ENCODE results near the gene USF1. TPM values are rescaled to one million over a fixed set of nuclear protein-coding genes. Genes with fewer than 3 reads are reported as not detected.

Gene USF1, protein sequence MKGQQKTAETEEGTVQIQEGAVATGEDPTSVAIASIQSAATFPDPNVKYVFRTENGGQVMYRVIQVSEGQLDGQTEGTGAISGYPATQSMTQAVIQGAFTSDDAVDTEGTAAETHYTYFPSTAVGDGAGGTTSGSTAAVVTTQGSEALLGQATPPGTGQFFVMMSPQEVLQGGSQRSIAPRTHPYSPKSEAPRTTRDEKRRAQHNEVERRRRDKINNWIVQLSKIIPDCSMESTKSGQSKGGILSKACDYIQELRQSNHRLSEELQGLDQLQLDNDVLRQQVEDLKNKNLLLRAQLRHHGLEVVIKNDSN
- total RNA-seq (2014; rRNA removed) = 76.0 and 83.2 TPM in 2 replicates
- 34.2 TPM for polyA plus RNA-seq (2012)

DNA sequence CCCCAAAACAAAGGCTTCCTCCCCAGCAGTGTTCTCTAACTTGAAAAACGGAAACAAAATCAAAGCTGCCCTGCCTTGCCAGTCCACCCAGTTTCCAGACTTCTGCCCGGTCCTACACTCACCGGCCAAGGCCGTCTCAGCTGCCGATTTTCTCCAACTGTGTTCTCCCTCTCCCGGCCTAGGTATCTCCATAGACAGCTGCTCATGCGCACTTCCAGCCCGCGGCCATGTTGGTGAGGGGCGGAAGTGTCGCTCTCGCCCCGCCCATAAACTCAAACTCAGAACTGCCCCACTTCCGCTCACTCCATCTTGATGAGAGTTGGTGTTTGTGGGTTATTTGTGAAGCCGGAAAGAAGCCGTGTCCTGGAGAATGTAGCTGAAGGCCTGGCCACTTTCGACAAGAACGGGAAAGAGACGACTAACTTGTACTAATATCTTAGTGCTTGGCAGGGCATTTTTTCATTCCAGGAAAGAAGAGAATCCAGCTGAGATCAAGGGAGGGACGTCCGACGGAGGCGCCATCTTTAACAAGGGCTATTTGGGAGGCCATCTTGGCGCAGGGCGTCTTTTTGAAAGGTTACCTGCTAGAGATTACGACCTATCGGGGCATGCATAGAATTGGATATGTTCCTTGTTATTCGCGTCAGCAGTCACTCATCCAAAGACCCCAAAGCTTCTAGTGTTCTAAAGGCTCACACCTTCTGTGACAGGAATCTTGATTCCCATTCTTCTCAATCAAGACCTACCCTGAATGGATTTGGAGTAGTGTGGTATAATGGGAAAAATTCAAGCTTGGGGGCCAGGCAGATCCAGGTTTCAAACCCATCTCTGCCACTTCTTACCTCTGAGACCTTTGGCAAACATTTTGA lies at the start of gene USF1:
TSS of gene USF1 (minus strand) at position 242 of the 869 bp plus-strand sequence. CDS start 2,702 bp downstream, outside the sequence.
- peak; percentile 95 for DNase-seq (ENCODE audit: low read depth)

DNA sequence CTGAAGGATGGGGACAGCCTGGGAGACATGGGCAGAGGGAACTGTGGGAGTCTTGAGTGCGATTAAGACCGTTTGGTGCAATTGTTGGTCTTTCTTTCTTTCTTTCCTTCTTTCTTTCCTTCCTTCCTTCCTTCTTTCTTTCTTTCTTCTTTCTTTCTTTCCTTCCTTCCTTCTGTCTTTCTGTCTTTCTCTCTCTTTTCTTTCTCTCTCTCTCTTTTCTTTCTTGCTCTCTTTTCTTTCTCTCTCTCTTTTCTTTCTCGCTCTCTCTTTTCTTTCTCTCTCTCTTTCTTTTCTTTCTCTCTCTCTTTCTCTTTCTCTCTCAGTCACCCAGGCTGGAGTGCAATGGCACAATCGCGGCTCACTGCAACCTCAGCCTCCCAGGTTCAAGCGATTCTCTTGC lies 49.5 kb upstream of the USF1 start:
- DNase-seq (ENCODE audit: low read depth) = no peak

DNA sequence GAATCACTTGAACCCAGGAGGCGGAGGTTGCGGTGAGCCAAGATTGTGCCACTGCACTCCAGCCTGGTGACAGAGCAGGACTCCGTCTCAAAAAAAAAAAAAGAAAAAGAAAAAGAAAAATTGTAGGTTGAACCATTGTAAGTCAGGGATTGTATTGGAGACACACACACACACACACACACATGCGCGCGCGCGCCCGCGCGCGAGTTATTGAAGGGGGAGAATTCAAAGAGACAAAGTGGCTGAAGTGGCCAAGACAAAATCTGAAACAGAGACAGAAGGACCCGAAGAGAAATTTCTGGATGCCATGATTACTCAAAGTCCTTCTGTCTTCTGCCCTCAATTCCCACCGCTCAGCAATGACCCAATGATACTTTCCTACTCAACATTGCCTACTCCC lies 48.7 kb upstream of the USF1 start:
- DNase-seq (ENCODE audit: low read depth) = no peak

DNA sequence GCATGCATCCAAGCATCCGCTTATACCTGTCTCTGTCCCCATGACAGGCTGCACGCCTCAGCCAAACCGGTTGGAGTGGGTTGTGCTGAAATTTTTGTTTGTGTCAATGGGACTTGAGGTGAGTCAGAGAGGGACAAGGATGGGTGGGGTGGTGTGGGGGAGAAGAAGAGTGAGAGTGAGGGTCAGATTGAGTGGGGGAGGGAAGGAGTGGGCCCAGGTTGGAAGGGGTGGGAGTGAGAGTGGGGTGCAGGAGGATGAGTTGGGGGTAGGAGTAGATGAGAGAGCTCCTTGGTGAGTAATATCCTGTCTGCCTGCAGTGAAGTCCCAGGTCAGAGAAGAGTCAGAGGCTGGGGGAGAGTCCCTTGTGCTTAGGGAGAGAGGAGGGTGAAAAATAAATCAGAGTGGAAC lies 46.8 kb upstream of the USF1 start:
- no peak for DNase-seq (ENCODE audit: low read depth)

DNA sequence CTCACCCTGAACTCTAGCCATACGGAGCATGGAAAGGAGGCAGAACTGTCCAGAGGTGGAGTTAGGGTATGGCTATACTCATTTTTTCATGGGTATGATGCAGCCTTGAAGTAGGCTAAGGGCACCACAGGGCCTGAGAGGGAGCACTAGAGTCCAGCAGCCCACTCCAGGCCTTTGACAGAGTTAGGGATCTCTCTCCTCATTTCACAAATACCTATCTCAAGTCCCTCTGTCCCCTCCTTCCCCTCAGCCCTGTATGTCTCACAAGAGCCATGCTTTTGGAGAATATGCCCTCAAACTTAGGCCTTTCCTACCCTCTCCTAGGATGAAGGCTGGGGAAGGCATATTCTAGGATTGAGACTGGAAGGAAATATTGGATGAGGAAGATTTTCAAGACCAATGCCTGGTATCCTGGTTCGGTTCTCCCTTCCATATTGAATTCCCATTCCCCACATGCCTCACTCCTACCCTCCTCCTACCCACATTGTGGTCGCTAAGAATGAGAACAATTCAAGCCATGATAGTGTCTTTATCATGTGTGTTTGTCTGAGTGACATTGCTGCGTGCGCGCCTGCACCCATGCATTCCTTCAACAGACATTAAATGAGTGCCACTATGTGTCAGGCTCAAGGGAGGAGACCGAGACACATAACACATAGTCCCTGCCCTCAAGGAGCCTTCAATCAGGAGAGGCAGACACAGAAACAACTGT lies 46.2 kb upstream of the USF1 start:
- DNase-seq (ENCODE audit: low read depth) = no peak

DNA sequence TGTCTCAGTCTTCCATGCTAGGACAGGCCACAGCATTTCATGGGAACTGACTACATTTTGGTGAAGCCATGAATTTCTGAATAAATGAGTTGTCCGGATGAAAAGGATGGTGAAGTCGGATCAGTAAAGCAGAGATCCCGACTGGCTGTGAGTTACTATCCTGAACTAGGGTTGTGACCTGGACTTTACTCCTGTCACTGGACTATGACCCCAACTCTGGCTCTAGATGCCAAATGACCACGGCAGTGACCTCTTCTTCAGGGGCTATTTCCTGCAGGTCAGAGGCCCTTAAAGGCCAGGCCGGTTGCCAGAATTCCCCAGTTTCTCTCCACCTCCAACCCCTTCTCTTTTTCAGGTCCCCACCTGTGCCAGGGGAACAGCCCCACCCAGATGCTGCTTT lies 45.3 kb upstream of the USF1 start:
- DNase-seq (ENCODE audit: low read depth) = no peak

DNA sequence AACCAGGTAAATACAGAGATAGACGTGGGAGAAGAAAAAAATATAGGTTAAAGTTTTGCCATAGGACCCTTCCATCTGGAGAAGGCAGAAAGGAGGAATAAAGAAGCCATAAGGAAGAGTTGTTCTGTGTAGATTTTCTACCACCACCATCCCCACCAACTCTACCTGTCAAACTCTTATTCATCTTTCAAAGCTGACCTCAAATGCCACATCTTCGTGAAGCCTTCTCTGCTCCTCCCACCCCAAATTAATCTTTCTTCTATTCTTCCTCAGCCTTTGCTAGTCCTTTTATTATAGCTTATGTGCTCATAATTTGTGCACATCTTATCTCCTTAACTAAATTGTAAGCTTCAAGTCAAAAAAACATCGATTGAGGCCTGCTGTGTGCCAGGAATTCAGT lies 44.8 kb upstream of the USF1 start:
- DNase-seq (ENCODE audit: low read depth) = no peak

DNA sequence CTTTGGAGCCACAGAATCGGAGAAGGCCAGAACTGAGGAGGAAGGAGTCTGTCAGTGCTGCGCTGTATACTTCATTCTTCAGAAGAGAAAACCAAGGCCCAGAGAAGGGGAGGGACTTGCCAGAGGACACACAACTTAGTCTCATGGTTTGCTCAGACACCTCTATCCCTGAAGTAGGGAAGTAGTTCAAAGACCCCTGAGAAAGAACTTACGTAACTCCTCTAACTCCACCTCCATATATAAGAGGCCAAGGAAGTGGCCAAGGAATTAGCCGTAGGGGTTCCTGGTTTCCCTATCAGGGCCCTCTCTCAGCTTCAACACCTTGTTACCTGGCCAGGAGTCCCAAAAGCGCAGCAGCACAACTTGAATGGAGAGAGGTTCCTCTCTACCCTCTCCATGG lies 44.2 kb upstream of the USF1 start:
- no peak for DNase-seq (ENCODE audit: low read depth)

DNA sequence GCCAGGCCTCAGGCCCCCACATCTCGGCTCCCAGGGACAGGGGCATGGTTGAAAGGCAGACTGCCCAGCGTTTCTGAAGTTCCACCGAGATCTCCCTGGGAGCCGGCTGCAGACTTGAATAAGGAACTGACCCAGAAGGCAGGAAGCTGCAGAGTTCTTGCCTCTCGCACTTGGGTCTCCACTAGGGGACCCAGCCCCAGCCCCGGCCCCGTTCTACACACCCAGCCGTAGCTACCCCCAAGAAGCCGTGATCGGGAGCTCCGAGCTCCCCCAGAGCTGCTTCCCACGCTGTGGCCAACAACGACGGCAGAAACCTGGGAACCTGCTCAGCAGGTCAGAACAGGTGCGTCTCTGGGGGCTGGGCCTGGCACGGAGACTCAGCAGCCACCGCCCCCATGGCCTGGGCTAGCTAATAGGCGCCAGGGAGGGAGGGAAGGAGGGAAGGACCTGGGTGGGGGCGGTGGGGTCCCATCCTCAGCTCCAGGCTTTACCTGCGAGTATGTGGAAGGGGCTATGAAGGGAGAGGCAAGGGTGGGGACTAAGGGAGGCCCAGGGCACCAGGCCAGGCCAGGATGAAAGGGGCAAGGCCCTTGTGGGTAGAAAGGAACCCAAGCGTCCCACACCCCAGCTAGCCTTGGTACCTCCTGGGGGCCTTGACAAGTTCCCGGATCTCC lies 43.6 kb upstream of the USF1 start, which contains the start of gene NECTIN4:
TSS of gene NECTIN4 (minus strand) at position 308 of the 674 bp plus-strand sequence. CDS start at position 46, 262 bp downstream.
- no peak for DNase-seq (ENCODE audit: low read depth)

DNA sequence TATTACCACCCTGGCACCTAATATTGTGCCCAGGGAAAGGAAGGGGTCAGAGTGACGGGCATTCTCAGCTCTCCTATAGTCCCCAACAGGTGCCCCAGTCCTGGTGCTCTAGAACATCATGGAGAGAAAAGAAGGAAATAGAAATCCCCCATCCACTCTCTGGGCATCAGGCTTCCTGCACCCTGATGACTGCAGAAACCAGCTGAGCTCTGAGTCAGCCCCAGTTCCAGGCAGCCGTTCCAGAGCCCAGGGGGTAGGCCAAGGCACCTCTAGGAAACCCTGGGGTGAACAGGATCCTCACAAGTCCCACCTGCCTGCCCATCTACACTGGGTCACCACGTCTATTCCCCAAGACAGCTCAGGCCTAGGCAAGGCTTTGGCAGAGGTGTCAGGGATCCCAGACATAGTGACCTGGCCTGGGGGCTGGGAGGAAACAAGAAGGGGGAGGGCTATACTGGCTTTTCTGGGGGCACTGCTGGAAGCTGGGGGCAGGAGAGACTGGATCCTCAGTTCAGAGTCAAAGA lies 42.9 kb upstream of the USF1 start:
- DNase-seq (ENCODE audit: low read depth) = peak; percentile 45

DNA sequence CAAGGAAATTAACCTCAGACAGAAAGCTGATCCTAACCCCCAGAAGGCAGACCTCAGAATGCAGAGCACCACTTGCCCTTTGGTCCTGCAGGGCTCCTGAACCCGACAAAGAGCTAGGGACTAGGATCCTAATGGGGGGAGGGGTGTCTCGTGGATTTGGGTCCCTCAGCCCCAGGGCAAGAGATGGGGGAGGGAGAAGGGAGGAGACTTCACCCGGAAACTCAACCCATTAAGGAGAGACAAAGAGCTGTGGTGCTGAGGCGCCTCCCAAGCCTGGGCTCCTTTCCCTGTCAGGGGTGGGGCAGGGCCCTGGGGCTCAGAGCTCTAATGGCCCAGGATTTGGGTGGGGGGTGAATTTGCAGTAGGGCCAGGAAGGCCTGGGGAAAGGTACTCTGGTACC lies 40.7 kb upstream of the USF1 start:
- DNase-seq (ENCODE audit: low read depth) = no peak

DNA sequence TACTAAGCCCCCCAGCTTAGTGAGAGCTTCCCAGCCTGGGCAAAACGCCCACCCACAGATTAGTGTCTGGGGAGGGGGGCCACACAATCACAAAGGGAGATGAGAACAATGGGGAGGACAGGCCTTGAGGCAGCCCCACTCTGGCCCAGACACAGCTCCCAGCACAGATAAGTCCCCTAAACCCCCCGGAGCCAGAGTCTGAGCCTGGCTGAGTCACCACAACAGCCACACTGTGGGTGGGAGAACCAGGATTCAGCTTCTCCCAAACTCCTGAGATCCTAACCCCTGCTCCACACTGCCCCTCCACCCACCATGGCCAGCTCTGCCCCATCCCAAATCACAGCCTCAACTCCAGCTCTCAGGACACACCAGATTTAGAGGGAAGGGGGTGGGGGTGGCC lies 39.4 kb upstream of the USF1 start:
- peak; percentile 33 for DNase-seq (ENCODE audit: low read depth)

DNA sequence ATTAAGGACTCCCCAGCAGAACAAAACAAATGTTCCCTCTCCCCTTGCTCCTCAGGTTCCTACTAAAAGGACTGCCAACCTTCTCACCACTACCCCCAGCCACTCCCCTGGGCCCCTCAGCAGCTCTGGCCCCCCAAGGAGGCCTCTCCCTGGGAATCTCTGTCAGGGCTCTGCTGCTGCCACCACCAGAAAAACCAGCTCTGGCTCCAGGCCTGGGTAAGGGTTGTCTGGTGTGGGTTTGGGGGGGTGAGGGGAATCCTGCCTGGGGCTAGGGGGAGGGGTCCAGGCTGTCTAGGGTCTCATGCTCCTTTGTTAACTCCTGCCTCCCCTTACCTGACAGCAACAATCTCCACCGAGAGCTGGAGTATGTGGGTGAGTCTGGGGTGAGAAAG lies 38.8 kb upstream of the USF1 start:
- no peak for DNase-seq (ENCODE audit: low read depth)

DNA sequence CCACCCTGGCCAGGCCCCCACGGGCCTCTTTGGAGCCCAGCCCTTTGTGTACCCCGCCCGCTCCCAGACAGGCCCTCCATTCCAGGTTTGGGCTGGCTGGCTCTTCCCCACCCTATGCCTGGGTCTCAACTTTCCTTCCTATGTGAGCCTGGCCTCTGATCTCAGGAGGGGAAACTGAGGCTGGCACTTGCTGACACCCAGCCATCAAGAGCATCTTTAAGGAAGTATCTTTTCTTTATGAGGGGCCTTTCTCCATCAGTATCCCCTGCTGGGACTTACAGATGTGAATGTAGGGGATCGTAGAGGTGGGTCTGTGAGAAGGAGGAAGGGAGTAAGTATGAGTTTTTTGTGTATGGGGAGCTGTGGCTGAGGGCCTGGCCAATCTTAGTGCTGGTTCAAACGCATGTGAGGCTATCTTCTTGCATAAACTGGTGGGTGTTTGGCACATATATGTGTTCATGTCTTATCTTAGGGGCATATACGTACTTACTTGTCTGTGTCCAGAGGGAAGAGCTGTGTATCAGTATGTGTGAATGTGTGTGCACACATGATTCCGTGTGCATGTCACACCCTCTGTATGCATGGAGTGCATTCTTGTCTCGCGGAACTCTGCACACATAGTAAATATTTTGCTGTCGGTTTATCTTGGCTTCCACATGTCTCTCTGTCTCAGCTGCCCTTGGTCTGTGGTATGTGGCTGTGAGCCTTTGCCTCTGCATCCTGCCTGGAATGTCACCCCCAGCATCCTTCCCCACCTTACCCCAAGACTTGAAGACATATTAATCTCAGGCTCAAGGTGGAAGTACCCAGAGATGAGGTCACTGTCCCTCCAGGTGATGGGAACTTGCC lies 38.2 kb upstream of the USF1 start:
- DNase-seq (ENCODE audit: low read depth) = no peak

DNA sequence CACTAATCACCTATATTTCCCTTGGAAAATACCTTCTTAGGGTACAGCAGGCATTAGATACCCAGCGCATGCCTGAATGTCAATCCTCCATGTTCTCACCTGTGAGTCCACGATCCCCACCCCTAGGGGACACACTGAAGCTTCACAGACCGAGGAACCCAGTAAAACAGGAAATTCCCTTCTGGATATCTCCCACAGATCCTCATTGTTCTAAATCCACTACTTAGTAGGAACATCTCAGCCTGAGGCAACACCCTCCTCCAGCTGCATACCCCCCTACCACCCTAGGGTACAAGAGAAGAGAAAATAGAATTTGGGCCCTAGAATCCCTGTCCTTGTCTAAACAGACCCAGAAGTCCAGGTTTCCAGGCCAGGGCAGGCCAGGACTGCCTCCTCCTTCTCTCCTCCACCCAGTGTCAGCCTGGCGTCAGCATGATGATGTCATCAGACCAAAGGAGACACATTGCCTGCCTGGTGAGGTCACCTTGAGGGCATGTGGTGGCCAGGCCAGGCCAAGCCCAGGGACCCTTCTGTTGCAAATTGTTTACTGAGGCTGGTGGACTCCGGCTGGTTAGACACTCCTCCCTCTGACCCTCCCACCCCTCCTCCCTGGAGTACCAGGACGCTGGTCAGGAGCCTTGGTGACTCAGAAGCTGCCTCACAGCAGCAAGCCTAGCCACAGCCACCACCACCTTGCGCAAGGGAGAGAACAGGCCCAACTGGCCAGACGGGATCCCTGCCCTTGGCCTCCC lies 37.4 kb upstream of the USF1 start:
- peak; percentile 94 for DNase-seq (ENCODE audit: low read depth)

DNA sequence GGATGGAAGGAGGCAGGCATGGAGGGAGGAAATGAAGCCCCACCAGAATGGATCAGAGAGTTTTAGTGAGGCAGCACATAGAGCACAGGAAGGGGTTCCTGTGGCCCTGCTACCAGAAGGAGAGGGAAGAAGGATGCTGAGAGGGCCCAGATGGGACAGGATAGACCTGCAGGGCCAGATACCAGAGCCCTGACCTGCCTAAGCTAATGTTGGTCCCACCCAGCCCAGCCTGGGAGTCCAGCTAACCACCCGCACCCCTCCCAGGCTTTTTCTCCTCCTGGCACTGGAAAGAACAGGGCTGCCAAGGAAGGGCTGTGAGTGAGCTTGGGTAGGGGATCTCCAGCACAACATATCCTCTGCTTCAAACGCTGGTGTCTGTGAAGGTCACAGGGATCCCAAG lies 36.7 kb upstream of the USF1 start:
- no peak for DNase-seq (ENCODE audit: low read depth)

DNA sequence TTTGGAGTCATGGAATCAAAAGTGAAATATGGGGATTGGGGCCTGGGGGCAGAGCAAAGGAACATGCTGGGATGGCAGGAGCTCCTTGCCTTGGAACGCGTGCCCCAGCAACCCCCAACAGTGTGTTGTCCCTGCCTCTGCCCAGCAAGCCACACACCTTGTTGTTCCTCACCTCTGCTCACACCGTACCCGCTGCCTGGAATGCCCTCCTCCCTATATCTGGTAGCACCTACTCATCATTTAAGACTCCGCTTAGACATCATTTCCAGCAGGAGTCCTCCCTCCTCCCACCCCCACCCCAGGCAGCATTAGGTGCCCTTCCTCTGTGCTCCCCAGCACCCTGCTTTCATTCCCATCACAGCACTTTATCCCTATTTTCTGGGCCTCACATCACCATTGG lies 35.7 kb upstream of the USF1 start:
- no peak for DNase-seq (ENCODE audit: low read depth)

DNA sequence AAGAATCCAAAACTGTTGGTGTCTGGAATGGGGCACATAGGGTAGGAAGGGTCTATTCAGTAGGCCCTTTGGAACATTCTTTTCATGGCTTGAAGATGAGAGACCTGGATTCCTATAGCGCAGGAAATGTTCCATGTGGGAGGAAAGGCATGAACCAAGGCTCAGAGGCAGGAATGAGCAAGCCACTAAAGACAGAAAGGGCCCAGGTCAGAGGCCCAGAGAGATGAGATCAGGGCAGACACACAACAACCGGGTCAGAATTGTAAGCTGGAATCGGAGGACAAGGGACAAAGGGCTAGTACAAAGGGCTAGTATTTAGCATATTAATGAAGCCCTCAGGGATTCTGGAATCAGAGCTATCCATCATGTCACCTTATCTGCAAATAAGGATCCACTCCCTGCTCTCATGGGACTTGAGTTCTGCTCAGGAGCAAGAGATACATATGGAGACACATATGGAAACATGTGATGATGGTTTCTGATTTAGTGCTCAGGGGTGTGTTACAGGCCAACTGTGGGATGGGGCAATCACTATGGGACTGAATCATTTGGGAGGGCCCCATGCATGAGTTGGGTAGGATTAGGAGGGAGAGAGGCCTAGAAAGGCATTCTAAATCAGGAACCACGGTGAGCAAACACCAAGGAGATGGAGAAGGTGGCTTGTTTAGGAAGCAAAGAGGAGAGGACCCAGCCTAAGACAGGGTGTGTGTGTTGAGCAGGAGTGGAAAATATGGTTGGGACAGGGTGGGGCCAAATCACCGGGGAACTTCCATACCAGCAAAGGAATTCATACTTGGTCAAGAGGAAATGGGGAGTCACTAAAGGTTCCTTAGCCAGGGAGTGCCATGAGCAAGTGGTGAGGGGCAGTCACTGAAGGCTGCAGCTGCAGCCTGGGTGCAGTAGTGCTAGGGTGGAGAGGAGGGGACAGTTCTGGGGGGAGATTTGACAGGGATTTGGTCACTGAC lies 34.9 kb upstream of the USF1 start:
- DNase-seq (ENCODE audit: low read depth) = no peak
